NCI-H774 (cell line): ENCODE measurements around the gene TAAR9.
A peak's percentile ranks its signal among the peaks of the same experiment; 100 is the strongest.
"Not testable (repeated sequence)": the region's sequence is repeated elsewhere in the genome, so short reads cannot be mapped to it uniquely, and the experiment has no call there.

ENCODE experiments used
- DNase-seq: peaks from one replicate; lab custom pipeline; 2025; lab: John Stamatoyannopoulos, UW

TAAR9 gene

DNA sequence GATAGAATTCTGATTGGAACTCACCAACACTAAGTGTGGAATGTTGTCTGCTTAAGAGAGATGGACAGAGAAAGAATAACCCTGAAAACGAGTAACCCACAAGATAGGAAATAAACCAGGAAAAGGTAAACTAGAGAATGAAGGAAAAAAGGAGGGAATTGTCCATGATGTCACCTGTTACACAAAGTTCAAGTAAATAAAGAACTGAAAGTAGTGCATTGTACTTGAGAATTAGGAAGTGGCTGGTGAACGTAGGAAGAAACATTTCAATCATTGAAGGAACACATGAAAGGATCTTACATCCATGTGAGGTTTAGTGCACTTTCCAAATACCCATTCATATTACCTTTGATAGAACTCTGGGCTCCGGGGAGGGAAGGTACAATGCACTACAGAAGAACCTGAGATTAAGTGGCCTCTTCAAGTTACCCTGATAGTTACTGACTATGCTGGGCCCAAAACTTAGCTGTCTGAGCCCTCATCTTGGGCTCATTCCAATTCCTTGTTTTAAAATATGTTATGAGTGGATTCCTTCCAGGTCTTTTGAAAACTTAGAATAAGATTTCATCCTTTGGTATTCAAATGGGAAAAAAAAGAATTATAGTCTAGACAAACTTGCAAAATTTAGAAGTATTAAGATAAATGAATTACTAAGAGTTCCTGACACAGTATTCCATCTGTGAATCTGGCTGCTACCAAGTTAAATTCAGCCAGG lies 24.1 kb upstream of the TAAR9 start:
- no peak for DNase-seq

DNA sequence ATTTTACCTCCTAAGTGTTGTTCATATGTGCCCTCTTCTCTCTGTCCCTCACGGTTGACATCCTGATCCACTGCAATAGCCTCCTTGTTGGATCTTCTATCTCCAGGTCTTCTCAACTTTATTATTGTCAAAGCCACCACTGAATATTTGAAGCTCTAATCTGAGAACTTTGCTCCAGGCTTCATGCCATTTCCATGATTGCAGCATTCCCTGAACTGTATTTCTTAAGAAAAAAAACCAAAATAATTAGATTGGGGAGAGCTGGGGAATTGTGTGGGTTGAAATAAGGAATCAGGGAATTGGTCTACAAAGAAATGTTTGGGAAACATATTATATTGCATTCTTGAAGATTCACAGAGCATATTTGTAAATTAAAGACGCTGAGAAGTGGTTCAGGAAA lies 22.7 kb upstream of the TAAR9 start:
- no peak for DNase-seq

DNA sequence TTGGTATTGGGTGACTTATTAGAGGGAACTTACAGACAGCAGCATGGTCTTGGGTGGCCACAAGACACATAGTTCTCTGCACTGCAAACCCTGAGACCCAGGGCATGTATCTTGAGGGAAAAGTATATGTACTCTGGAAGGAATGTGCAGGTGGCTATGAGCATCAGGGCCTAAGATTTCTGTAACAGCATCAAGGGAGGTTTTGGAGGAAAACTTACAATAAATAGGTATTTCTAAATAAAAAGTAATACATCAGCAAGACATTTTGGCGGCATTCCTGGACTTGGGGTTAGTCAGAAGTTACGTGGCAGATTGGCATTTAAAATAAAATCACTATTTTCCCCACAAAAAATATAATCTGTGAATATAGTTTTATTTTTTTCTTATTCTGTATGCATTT lies 17.1 kb upstream of the TAAR9 start:
- DNase-seq, result no peak

DNA sequence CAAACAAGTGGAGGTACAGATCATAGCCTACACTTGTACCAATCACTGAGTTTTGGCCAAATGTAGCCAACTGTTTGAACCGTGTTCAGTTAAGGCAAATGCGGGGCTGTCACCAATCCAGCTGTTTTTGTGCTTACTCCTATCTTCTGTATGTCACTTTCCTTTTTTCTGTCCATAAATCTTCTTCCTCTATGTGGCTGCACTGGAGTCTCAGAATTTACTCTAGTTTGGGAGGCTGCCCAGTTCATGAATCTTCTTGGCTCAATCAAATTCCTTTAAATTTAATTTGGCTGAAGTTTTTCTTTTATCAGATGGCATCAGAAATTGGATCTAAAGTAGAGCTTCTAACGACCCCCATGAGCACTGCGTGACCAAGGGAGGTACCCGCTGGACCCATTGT lies 13.4 kb upstream of the TAAR9 start:
- DNase-seq, result no peak

DNA sequence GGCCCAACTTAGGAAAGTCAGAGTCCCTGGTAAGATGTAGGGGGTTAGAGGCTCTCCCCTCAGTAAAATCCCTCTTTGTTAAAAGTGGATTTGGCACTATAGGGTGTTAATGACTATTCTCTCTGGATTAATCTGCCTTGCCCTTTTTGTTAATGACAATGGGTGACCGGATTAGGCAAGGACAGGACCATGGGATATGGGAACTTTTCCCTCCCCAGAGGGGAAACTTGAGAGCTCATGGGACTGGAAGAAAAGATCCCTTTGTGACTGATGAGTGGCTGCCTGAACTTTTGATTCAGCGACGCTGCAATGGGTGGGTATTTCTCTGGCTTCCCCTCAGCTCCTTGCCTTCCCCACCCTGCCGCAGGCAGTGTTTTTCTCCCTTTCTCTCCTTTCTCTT lies 12.2 kb upstream of the TAAR9 start:
- no peak for DNase-seq

DNA sequence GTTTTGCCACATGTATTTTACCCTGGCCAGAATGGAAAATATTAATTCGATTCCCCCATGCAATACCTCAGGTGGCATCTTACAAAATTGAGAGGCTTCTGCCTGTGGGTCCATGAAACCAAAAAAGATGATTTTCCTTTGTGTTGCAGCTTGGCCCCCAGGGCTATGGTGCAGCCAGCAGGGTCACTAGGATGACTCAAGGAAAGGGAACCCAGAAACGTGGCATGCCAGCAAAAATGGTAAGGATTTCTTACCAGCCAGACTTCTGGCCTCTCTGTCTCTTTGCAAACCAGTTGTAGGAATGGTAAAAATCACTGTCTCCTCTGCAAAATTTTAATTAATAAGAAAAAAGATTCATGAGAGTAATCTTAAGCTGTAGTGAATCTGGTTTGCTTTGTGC lies 11.6 kb upstream of the TAAR9 start:
- no peak for DNase-seq

DNA sequence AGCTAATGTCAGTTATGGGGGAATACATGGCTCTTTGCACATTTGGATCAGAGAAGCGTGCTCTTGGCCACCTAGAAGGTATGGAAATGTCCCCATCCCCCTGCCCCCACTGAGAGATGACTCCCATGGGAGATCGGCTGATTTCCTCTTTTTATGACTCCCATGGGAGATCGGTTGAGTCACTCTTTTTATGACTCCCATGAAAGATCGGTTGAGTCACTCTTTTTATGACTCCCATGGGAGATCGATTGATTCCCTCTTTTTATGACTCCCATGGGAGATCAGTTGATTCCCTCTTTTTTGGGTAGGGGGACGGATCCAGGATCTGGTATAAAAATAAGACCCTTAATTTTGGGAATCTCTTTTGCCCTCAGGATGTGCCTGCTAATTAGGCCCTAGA lies 10.3 kb upstream of the TAAR9 start:
- DNase-seq, result no peak

DNA sequence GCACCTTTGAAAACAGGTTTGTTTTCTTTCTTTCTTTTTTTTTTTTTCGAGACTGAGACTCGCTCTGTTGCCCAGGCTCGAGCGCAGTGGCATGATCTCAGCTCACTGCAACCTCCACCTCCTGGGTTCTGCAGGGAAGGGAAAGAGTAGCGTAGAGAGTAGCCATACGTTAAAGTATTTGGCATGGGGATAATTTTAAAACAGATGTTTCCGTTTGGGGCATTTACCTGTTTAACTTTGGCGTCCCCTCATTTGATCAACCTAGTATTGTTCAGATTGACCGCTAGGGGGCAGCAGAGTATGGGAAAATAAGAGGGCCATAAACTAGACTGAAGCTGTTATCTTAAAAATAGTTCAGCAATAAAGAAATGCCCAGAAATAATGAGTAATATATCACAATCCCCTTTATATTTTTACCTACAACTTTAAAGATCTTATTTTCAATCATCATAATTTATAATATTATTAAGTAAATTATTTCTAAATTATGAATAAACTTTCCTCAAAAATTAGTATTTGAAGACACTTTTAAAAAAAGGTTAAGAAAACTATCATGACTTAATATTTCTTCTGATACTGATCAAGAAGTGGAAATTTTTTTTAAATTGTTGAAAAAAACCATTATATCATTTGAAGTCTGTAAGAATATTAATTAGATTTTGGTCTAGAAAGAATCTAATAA lies 7.6 kb upstream of the TAAR9 start:
- peak; percentile 77 for DNase-seq

DNA sequence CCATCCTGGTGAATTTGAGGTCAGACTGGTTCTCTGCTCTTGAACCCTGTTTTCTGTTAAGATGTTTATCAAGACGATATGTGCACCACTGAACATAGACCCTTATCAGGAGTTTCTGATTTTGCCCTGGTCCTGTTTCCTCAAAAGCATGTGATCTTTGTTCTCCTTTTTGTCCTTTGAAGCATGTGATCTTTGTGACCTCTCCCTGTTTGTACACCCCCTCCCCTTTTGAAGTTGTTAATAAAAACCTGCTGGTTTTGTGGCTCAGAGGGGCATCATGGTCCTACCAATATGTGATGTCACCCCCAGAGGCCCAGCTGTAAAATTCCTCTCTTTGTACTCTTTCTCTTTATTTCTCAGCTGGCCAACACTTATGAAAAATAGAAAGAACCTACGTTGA lies 3.5 kb upstream of the TAAR9 start:
- not testable (repeated sequence) for DNase-seq

DNA sequence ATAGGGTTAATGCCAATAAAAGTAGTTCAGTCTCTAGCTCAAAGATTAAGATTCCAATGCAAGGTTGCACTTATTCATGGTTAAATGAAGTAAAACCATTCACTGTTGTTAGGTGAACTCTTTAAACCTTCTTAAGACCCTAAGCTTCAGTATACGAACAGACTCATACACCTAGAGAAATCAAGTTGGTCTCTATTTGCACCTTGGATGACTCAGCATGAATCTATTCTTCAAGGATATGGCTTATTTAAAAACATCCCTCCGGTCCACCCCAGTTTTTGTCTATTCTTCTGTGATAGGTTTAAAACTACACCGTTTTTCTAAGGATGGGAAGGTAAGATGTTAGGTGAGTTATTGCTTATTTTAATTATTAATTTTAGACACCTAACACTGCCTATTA lies 932 bp upstream of the TAAR9 start:
- no peak for DNase-seq

DNA sequence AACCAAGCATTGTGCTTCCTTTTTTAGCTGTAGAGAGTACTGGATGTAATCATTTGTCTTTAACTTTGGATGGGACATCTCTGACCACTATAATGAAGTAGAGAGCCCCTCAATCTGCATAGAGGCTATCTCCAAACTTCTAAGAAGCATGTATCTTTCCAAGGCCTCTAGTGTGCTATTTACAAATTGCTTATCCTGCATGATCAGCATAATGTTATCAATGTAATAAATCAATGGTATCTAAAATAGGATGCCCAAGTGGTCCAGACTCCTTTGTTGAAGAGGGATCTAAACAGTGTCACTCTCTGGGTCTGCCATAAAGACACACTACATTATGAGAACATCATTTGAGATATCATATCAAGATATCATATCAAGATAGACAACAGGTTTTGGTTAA lies 6.7 kb downstream of the TAAR9 start:
- DNase-seq, result no peak

DNA sequence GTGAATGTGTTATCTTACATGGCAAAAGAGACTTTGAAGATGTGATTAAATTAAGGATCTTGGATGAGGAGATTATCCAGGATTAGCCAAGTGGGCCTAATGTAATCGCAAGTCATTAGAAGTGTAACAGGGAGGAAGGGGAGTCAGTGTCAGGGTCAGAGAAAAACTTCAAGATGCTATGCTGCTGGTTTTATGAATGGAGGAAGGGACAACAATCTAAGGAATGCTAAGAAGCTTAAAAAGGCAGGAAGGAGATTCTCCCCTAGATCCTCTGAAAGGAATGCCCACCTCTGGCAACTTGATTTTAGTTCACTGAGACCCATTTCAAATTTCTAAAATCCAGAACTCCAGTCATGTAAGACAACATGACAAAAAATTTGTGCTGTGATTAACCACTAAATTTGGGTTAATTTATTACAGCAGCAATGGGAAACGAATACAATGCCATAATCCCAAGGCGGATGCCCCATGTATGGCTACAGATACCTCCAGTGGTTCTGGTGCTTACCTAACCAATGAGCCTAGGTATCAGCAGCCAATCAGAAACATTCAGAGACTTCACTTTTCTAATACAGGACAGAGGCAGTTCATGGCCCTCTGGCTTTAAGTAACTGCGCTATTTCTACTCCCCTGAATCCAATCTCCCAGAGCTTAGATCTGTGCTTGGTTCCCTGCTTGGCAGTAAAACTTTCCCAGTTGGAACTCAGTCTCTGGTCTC lies 10.8 kb downstream of the TAAR9 start:
- no peak for DNase-seq

DNA sequence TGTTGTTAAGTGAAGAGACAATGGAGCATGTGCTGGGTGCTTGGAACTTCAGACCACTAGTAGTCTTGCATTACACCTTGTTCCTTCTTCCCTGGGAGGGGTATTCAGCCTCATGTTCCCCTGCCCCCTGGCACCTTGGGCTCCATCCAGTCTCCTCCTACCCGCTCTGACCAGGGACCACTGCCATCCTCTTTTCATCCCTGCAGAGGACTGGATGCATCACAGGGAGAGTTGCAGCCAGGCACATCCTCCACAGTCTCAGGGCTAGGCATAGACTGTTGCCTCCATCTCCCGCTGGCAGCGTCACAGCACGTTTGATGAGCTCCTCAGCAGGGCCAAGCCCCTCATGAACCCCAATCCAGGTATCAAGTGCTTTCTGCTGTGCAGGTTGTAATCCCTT lies 13.1 kb downstream of the TAAR9 start:
- DNase-seq, result no peak

DNA sequence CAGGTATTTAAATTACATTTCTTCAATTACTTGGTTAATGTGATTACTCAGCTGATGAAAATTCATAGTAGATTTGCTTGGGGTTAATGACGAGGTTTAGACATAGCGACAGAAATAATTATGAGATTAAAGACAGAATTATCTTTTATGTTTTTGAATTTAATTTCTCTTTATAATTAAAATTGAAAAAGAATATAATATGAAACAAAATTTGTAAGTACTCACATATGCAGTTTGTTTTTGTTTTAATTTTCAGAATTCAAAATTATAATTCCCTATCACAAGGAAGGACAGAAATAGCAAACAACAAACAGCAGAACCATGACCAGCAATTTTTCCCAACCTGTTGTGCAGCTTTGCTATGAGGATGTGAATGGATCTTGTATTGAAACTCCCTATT lies 14.3 kb downstream of the TAAR9 start, which contains the start of gene TAAR8:
Gene TAAR8, plus strand, starts transcription at position 301 of the 400 bp plus-strand sequence. Its CDS starts 21 bp downstream, at position 322.
- DNase-seq, result no peak

DNA sequence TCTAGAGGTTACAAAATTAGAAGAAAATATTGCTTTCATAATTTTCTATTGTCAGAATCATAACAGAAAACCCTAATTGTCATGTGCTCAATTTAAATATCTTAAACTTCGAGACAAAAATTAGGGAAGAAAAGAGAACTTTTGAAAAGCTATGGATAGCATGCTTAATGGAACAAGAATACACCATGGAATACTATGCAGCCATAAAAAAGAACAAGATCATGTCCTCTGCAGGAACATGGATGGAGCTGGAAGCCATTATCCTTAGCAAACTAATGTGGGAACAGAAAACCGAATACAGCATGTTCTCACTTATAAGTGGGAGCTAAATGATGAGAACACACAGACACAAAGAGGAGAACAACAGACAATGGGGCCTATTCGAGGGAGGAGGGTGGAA lies 22.0 kb downstream of the TAAR9 start:
- not testable (repeated sequence) for DNase-seq

DNA sequence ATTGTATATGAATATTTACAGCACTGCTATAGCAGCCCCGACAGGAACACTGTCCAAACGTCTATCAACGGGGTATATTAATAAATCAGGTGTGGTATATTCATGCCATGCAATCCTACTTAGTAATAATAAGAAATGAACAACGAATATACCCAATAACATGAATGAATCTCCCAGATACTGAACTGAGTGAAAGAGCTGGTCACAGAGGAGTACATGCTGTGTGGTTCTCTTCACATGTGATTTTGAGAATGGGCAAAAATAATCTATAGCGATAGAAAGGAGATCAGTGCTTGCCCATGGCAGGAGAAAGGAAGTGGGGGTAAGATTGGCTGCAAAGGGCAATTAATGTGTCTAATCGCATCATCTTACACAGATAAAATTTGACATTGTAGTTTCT lies 28.3 kb downstream of the TAAR9 start:
- no peak for DNase-seq

DNA sequence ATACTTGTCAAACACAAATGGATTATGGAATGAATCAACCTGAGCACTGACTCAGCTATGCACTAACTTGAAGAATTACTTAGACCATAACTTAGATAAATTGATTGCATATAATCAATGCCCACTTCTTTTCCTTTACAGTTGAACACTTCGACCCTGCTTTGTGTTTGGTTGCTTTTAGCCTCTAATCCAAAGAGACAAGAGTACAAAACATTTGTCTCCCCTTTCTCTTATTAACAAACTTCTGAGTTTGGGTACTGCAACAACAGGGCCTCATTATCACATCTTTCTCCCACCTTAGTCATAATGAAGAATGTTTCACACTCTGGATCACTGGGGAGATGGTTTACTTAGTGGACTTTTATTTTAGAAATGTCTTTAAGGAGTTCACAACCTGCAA lies 29.5 kb downstream of the TAAR9 start:
- no peak for DNase-seq

DNA sequence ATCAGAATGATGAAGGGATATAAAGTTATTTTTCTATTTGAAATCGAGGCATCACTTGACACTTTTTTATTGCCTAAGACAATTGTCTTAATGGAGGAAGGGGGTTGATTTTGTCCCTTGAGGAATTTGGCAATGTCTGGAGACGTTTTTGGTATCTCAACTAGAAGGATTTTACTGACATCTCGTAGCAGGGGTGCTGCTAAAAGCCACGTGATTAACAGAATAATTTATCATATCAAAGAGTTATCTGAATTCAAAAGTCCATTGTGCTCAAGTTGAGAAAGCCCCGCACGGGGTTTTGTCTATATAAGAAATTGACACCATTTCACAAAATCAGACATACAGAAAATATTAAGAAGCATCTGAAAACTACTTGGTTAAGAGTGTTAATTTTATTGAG lies 30.5 kb downstream of the TAAR9 start:
- no peak for DNase-seq

DNA sequence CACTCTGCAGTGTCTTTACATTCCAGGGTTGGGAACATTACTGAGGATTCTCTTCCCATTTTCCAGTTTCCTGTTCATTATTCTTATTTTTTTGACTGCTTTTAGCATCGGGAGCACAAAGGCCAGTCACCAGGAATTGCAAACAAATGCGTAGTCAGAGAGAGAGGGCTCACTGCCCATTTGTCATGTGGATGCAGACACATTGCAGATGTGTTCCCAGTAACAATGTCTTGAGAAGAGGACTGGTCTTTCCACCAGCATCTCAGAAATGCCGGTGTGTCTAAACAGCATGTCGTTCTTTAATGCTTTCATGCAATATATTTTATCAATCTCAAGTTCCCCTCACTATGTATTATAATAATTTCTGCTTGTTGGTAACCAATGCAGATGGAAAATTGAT lies 31.1 kb downstream of the TAAR9 start:
- DNase-seq, result no peak

DNA sequence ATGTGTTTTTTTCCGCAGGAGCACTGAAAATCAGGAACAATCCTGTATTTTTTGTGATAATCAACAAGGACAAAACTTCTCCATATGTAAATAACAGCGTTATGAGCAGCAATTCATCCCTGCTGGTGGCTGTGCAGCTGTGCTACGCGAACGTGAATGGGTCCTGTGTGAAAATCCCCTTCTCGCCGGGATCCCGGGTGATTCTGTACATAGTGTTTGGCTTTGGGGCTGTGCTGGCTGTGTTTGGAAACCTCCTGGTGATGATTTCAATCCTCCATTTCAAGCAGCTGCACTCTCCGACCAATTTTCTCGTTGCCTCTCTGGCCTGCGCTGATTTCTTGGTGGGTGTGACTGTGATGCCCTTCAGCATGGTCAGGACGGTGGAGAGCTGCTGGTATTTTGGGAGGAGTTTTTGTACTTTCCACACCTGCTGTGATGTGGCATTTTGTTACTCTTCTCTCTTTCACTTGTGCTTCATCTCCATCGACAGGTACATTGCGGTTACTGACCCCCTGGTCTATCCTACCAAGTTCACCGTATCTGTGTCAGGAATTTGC lies 32.2 kb downstream of the TAAR9 start, which contains the start of gene TAAR6:
Gene TAAR6, plus strand, starts transcription at position 102 of the 557 bp plus-strand sequence. Its CDS starts 0 bp downstream, at position 102.
- DNase-seq, result no peak

DNA sequence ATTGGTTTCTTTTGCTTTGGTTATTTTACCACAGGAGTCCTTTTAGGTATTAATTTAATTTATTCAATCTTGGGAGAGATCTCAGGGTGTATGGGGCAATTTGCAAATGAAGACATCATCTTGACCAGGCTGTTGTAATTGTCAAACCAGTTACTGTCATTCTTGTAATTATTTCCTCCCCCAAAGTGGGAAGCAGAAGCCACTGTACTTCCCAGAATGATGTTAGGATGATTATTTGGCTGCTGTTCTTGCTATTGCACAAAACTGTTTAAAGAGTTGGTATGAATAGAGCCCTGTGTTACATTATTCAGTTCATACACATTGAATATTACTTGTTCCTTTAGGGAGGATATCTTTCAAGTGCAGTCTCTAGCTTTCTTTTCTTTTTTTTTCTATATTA lies 33.7 kb downstream of the TAAR9 start:
- DNase-seq, result no peak

DNA sequence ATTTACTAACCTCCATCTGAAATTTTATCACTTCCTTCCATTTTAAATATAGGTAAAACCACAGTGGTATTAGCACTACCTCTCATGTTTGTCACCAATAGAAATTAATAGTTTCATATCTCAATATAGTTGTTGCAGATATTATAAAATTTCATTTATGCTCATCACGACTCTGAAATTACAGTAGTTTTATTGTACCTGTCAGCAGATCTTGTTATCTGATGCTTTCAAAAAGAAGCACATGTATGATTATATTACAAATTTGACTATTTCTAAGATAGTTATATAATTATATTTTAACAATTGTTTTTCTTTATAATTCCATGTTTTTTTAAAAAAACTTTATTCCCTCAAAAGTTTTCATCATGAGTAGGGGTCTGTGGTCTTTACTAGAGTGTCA lies 46.6 kb downstream of the TAAR9 start:
- no peak for DNase-seq

DNA sequence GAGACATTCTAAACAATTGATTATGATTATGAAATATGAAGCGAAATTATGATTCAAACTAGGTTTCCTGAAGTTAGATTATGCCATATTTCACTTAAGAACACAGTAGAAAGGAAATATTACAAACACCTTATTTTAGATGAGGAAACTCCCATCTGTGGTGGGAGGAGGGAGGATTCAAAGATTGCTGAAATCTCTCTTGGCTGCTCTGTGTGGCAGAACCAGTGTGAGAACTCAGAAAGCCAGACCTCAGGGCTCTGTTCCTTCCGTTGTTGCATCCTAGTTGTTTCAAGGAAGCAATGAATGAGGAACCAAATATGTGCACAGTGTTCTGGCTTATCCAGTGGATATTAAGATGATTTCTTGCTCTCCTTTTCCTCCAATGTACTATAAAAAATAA lies 49.3 kb downstream of the TAAR9 start:
- DNase-seq, result no peak
